Lower leg skin (tissue), 3 donors: ENCODE results near the gene SDK1.

ENCODE experiments used
- POLR2A ChIP-seq, 2 donors: fragments of 450-650 bp; IDR thresholded peaks; one replicate each; pipeline ENCODE4 v1.6.1; 2016 to 2017; ENCODE audit warnings: antibody characterized with exemption in 2 of 2, mild to moderate bottlenecking in 1 of 2, moderate library complexity in 1 of 2
- TF ChIP-seq, protein P1 (sequence below), 3 donors: fragments of 450-650 bp; IDR thresholded peaks; one replicate each; pipeline ENCODE4 v1.5.1; 2016; ENCODE audit warnings: antibody characterized with exemption in 3 of 3, mild to moderate bottlenecking in 3 of 3, moderate library complexity in 2 of 3

GRCh38 chr7:3887096-3887690 is 586.1 kb downstream of the SDK1 start:
- TF ChIP-seq, protein P1, sequence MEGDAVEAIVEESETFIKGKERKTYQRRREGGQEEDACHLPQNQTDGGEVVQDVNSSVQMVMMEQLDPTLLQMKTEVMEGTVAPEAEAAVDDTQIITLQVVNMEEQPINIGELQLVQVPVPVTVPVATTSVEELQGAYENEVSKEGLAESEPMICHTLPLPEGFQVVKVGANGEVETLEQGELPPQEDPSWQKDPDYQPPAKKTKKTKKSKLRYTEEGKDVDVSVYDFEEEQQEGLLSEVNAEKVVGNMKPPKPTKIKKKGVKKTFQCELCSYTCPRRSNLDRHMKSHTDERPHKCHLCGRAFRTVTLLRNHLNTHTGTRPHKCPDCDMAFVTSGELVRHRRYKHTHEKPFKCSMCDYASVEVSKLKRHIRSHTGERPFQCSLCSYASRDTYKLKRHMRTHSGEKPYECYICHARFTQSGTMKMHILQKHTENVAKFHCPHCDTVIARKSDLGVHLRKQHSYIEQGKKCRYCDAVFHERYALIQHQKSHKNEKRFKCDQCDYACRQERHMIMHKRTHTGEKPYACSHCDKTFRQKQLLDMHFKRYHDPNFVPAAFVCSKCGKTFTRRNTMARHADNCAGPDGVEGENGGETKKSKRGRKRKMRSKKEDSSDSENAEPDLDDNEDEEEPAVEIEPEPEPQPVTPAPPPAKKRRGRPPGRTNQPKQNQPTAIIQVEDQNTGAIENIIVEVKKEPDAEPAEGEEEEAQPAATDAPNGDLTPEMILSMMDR (IDR thresholded peaks at IDR 0.05), result no peak
- TF ChIP-seq POLR2A (IDR thresholded peaks at IDR 0.05), result no peak
